ENCODE measurements around the gene PLIN5. TPM values are rescaled to one million over a fixed set of nuclear protein-coding genes. Genes with fewer than 3 reads are reported as not detected.

The PLIN5 gene
- total and polyA plus RNA-seq, 2 of the 8 experiments (the other 6 are each of a cell fraction or from before 2014, with no cell fraction given): 2.0 to 2.5 TPM

- TF ChIP-seq MAX (IDR thresholded peaks at IDR 0.05) (peak; percentile 11; the same call in 1 of the 2 replicates), EGR1 (IDR thresholded peaks at IDR 0.05; ENCODE audit: borderline replicate concordance, low read depth, low read length) (peak; percentile 95), SRF (IDR thresholded peaks at IDR 0.05; ENCODE audit: low read depth, low read length) (no peak), CTBP2 (IDR thresholded peaks at IDR 0.05; ENCODE audit: borderline replicate concordance, insufficient read depth, insufficient read length, low read length) (no peak), CTCF (IDR thresholded peaks at IDR 0.05; ENCODE audit: control extremely low read depth in 1 of 3, insufficient read depth in 1 of 3, low read depth in 1 of 3, low read length in 3 of 3) (peak in 2 of 3 experiments; percentile 0 to 8; a peak in 2 of 4 replicates), TAF1 (IDR thresholded peaks at IDR 0.05; ENCODE audit: low read depth, low read length) (peak; percentile 60; the same call in 1 of the 2 replicates), E2F6 (IDR thresholded peaks at IDR 0.05) (peak; percentile 57), SIN3A (conservative IDR thresholded peaks at IDR 0.05 in 1 of 2, IDR thresholded peaks at IDR 0.05 in 1 of 2; ENCODE audit: low read depth in 1 of 2, low read length in 2 of 2) (peak in 1 of 2 experiments; percentile 60; a peak in 1 of 4 replicates), NANOG (IDR thresholded peaks at IDR 0.05; ENCODE audit: insufficient read depth, low read depth, low read length, poor library complexity, severe bottlenecking) (no peak), JUN (IDR thresholded peaks at IDR 0.05; ENCODE audit: low read depth, low read length) (no peak), KDM4A (IDR thresholded peaks at IDR 0.05; ENCODE audit: low read depth, low read length, severe bottlenecking) (peak; percentile 28), SIRT6 (IDR thresholded peaks at IDR 0.05; ENCODE audit: low read length) (no peak), SP1 (IDR thresholded peaks at IDR 0.05; ENCODE audit: low read depth, low read length) (peak; percentile 73), KDM5A (IDR thresholded peaks at IDR 0.05; ENCODE audit: low read length) (no peak), POLR2AphosphoS5 (IDR thresholded peaks at IDR 0.05; ENCODE audit: low read depth, low read length) (peak; percentile 53; the same call in 1 of the 2 replicates), PHF8 (conservative IDR thresholded peaks at IDR 0.05; ENCODE audit: low read depth, low read length) (peak; percentile 77; the same call in 1 of the 2 replicates), JUND (IDR thresholded peaks at IDR 0.05; ENCODE audit: low read length) (no peak), KDM1A (IDR thresholded peaks at IDR 0.05; ENCODE audit: borderline replicate concordance, low read length) (no peak; the same call in 1 of the 2 replicates)
These were observed at the start of gene PLIN5 (continued) for GRCh38 chr19:4534836-4535658.
